A673 (cell line): ENCODE results near the gene LCE1C.

Source experiments
- CTCF ChIP-seq: fragments of 300-800, 200-600 bp; sonication (generic); conservative IDR thresholded peaks from 2 replicates; pipeline ENCODE4 v1.5.1; 2017; ENCODE audit warnings: low read depth, mild to moderate bottlenecking, antibody characterized with exemption, low read length, moderate library complexity, mixed read lengths
- EZH2 ChIP-seq: fragments of 200-600 bp; sonication (generic); IDR thresholded peaks from 2 replicates; pipeline ENCODE4 v1.6.1; 2017; ENCODE audit warnings: borderline replicate concordance, low read depth, mild to moderate bottlenecking, mixed read lengths, antibody characterized with exemption, low read length; ENCODE audit not compliant: poor library complexity, severe bottlenecking

DNA sequence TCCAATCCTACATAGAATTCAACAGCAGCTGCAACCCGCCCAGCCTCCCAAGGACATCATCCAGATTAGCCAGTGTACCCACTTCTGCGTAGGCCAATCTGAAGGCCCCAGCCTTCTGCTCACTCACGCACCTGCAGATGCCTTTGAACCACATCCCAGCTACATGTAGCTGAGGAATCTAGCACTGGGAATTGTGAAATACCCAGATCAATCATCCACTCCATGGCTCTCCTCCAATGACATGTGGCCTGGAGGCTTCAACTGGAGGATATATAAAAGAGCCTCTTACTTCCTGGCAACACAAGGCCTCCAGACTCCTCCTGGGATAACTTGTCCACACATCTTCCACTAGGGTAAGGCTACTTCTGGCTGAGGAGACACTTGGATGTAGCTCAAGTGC, 36.1 kb upstream of the LCE1C start, which contains the start of gene LCE6A:
- TF ChIP-seq CTCF, result no peak
- no peak for TF ChIP-seq EZH2
